Lung (tissue), 12 donors: Measurements from ENCODE around the gene SIGLEC1. TPM values are rescaled to one million over a fixed set of nuclear protein-coding genes. Genes with fewer than 3 reads are reported as not detected.
A peak's percentile ranks its signal among the peaks of the same experiment; 100 is the strongest.

Source experiments
- ATAC-seq: fragments of 200-7000 bp; cut with Tn5 transposase; one replicate; pipeline ENCODE4 v1.9.1; 2020; ENCODE audit warnings: moderate number of reproducible peaks; ENCODE audit not compliant: insufficient read depth, low FRiP score
- DNase-seq, 3 donors: peaks; one replicate each; pipeline ENCODE4 v3.0.0-alpha.2; 2013 to 2017
- H3K27ac ChIP-seq, 2 donors: one replicate each; pipeline ENCODE4 v1.5.1; 2013; ENCODE audit warnings: mild to moderate bottlenecking in 2 of 2, moderate library complexity in 2 of 2, control low read depth in 1 of 2, inconsistent platforms in 1 of 2, low read depth in 1 of 2, low read length in 1 of 2
- H3K27me3 ChIP-seq, 3 donors: one replicate each; pipeline ENCODE4 v1.5.1; 2013; ENCODE audit warnings: low read length in 2 of 3; ENCODE audit not compliant: control insufficient read depth in 3 of 3, insufficient read depth in 3 of 3
- H3K36me3 ChIP-seq, 4 donors: one replicate each; pipeline ENCODE4 v1.5.1; 2013; ENCODE audit warnings: low read length in 4 of 4, mild to moderate bottlenecking in 1 of 4, moderate library complexity in 1 of 4; ENCODE audit not compliant: control insufficient read depth in 4 of 4, insufficient read depth in 4 of 4
- H3K4me1 ChIP-seq, 5 donors: one replicate each; pipeline ENCODE4 v1.5.1; 2013; ENCODE audit warnings: low read length in 5 of 5, mild to moderate bottlenecking in 2 of 5, moderate library complexity in 1 of 5; ENCODE audit not compliant: control insufficient read depth in 5 of 5, insufficient read depth in 5 of 5
- H3K4me3 ChIP-seq: one replicate; pipeline ENCODE4 v1.5.1; 2013; ENCODE audit warnings: mild to moderate bottlenecking, control low read depth, moderate library complexity
- H3K9ac ChIP-seq, 2 donors: one replicate each; pipeline ENCODE4 v1.5.1; 2013; ENCODE audit warnings: low read length in 2 of 2, control low read depth in 1 of 2; ENCODE audit not compliant: insufficient read depth in 1 of 2
- H3K9me3 ChIP-seq, 4 donors: one replicate each; pipeline ENCODE4 v1.5.1; 2013; ENCODE audit warnings: low read length in 3 of 4, mild to moderate bottlenecking in 1 of 4, moderate library complexity in 1 of 4; ENCODE audit not compliant: control insufficient read depth in 4 of 4, insufficient read depth in 3 of 4
- WGBS, 2 donors: extraction: QIAGEN DNeasy Blood & Tissue Kit; methylation state at CpG; one replicate each; pipeline ENCODE4 v1.1.7; 2013; 5-methylcytosine and 5-hydroxymethylcytosine counted together
- polyA plus RNA-seq, 2 donors: library from polyadenylated mRNA; stranded (reverse); fragments of 200-250 nt; gene quantifications; one replicate each; pipeline ENCODE4 v1.2.1, GENCODE V29; 2013
- total RNA-seq, 2 donors: library from RNA; depleted of rRNA in 1 of 2; stranded (reverse); fragments of >200 nt in 1 of 2; gene quantifications; one replicate each; pipeline ENCODE4 v1.2.1, GENCODE V29; 2014 to 2021
- TF ChIP-seq, protein P1 (sequence below): IDR thresholded peaks from 2 replicates; pipeline ENCODE4 v1.5.1; 2012; ENCODE audit warnings: mild to moderate bottlenecking; ENCODE audit errors: control extremely low read depth, extremely low read depth
- donor health status: control.
- donor health status: control.
- donor health status: Bipolar disorder and iron deficiency.
- donor health status: healthy.
- donor health status: DM: yes; HTN: yes; CAD: no.

The SIGLEC1 gene
- total and polyA plus RNA-seq, 4 donors = 3.7 to 34.2 (median 18.7) TPM

DNA sequence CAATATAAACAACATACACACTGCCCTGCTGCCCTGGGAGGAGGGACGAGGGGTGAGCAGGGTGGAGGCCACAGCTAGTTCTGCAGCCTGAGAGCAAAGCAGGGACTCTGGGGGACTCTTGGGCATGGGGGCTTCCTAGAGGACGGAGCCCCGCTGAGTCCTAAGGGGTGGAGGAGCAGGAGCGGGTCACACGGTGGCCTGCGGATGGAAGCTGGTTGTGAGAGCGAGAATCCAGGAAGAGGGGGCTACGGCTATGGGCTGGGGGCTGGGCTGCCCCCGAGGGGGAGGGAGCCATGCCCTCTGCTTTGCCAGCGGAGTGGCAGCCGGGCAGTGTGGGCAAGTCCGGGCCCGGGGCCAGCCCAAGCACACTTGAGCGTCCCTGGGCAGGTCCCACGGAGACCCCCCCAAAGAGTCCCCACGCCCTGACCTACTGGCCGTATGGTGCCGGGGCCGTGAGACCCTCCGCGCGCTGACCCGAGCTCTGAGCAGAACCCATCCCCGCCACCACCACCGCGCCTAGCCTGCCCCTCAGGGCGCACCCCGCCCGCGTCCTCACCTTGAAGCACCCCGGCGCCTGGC is 31.0 kb downstream of the SIGLEC1 start:
- H3K27ac ChIP-seq = peak overlapping the region in 1 of 2 donors; percentile 1
- TF ChIP-seq, protein P1, sequence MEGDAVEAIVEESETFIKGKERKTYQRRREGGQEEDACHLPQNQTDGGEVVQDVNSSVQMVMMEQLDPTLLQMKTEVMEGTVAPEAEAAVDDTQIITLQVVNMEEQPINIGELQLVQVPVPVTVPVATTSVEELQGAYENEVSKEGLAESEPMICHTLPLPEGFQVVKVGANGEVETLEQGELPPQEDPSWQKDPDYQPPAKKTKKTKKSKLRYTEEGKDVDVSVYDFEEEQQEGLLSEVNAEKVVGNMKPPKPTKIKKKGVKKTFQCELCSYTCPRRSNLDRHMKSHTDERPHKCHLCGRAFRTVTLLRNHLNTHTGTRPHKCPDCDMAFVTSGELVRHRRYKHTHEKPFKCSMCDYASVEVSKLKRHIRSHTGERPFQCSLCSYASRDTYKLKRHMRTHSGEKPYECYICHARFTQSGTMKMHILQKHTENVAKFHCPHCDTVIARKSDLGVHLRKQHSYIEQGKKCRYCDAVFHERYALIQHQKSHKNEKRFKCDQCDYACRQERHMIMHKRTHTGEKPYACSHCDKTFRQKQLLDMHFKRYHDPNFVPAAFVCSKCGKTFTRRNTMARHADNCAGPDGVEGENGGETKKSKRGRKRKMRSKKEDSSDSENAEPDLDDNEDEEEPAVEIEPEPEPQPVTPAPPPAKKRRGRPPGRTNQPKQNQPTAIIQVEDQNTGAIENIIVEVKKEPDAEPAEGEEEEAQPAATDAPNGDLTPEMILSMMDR = no peak
- no peaks in the 10 kb centered on the region for H3K9me3 ChIP-seq
- 15 to 20% methylated on average over 25 to 32 of the region's 32 CpGs for WGBS, 2 donors
- peaks cover 0 to 7% (median 0%) of the 10 kb centered on the region in 3 donors for H3K27me3 ChIP-seq
- DNase-seq = no peak
- H3K4me1 ChIP-seq = peaks cover 2 to 60% (median 18%) of the 10 kb centered on the region in 5 donors
- H3K9ac ChIP-seq = no peak overlapping the region
- no peaks in the 10 kb centered on the region for H3K36me3 ChIP-seq
- ATAC-seq = no peak
- H3K4me3 ChIP-seq = peak overlapping the region; percentile 24

DNA sequence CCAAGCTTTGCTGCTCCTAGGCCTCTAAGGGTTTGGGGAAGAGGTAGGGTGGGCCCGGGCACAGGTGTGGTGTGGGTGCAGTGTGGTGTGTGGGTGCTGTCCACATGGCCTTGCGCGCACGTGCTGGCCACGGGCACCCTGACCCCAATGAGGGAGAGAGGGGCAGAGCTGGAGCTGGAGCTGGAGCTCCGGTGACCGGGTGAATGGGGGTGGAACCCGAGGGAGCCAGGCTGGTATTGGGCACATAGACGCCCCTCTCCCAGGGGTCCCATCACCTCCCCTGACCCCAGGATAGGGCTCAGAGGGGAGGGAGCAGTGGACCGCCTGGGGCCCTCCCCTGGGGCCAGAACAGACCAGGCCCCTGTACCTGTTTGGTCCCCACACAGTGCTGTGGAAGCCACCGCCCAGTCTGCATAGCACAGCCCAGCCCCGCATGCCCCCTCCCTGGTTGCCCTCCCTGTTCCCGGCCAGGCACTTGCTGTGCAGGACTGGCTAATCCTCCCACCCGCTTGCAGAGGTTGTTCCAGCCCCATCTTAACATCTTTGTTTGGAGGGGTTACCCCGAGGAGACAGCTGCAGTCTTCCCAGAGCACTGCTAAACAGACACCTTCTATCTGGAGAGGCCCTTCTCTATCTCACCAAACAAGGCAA is 31.6 kb downstream of the SIGLEC1 start:
- Histone ChIP-seq H3K4me1 (peaks cover 0 to 57% (median 16%) of the 10 kb centered on the region in 5 donors), H3K27me3 (peaks cover 0 to 9% (median 0%) of the 10 kb centered on the region in 3 donors), H3K27ac (peak overlapping the region in 1 of 2 donors; percentile 68), H3K36me3 (no peaks in the 10 kb centered on the region), H3K4me3 (no peak overlapping the region), H3K9ac (no peak overlapping the region), H3K9me3 (no peaks in the 10 kb centered on the region)
- WGBS, 2 donors = 74 to 80% methylated on average over 15 of the region's 15 CpGs
- peak in 1 of 3 donors; percentile 5 for DNase-seq
- TF ChIP-seq, protein P1 = no peak
- no peak for ATAC-seq

DNA sequence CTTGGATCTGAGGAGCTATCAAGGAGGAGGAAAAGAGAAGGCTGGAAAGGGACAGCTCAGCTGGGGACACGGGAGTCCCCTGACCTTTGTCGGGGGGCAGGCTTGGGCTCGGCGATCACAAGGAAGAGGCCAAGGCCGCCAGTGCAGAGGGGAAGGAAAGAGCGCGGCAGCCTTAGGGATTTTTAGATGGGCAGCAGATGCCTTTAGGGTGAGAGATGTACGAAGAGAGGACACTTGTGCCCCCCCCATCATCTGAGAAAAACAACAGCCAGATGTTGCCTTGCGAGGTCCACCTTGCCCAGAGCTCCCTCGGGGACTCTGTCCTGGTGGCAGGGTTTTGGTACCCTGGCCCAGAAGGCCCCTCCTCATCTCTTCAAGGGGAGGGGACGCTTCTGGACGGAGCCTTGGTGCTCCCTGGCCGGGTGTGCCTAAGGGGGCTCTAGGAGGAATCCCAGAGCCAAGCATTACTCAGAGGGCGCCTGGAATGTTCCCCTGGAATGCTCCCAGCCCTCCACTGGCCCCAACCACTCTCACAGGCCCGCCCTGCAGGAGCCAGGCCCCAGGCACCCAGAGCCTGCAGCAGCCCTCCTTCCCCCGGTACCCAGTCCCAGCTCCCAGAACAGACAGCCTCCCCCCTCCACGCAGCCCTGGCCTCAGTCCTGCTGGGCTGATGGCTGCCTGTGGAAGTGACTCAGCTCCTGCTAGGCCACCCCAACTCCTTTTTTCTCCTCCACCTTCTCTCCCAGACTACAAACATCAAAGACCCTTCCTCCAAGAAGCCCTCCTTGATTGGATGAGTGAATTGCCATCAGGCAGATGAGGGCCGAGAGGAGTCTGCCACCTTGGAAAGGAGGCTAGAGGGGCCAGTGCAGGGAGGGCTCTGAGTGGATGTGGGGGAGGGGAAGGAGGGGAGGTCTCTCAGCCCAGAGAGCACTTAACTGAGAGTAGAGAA is 32.4 kb downstream of the SIGLEC1 start:
- Histone ChIP-seq H3K9me3 (no peaks in the 10 kb centered on the region), H3K27ac (peak overlapping the region in 1 of 2 donors; percentile 68), H3K4me3 (no peak overlapping the region), H3K36me3 (no peaks in the 10 kb centered on the region), H3K27me3 (peaks cover 0 to 17% (median 3%) of the 10 kb centered on the region in 3 donors), H3K4me1 (peaks cover 0 to 57% (median 16%) of the 10 kb centered on the region in 5 donors), H3K9ac (no peak overlapping the region)
- DNase-seq (peak; percentile 62 to 70 (median 64)), ATAC-seq (no peak)
- 65 to 78% methylated on average over 18 of the region's 18 CpGs for WGBS, 2 donors
- TF ChIP-seq, protein P1 = no peak
